IPS-NIHi7 (cell line): Measurements from ENCODE around the gene ABCB6.
"Not testable (repeated sequence)": the region's sequence is repeated elsewhere in the genome, so short reads cannot be mapped to it uniquely, and the experiment has no call there.

Source experiments
- DNase-seq: peaks from one replicate; pipeline ENCODE4 v3.0.0; 2012; ENCODE audit warnings: mixed read lengths; ENCODE audit errors: extremely low spot score

ABCB6 gene

DNA sequence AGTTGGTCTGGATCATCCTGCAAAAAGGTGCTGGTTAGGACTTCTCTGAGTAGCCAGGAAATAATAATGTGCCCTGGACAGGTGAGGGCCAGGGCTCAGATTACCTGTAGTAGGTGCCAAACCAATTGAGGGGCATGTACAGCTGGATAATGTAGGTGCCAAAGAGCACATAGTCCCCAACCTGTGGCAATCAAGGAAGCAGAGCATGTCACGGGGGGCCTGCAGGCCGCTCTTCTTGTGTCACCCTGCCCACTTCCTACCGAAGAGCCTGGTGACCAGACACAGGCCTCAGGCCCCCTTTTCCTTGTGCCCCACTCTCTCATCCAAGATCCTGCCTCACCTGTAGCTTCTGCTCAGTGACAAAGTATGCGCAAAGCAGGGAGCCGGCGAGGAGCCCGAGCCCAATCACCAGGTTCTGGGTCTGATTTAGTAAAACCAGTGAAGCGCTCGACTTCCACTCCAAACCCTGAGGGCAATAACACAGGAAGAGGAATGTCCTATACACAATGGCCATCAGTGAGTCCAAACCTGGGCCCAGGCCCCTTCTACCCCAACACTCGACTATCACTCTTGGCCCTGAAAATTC lies 5.2 kb downstream of the ABCB6 start:
- no peak for DNase-seq

DNA sequence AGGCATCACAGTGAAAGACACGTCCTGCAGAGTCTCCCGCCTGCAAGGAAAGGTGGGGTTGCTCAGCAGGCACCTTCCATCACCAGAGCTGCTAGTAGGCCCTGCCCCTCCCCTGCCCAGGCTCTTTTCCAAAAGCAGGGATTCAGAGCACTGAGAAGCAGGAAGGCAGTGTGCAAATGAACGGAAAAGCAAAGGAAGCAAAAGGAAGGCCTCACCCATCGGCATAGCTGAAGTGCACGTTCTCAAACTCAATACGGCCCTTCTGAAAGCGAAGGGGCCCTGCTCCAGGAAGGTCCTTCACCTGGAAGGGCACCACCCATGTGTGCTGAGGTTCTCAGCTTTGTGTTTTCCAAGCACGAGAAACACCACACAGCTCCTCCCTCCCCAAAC lies 5.7 kb downstream of the ABCB6 start:
- DNase-seq, result no peak

DNA sequence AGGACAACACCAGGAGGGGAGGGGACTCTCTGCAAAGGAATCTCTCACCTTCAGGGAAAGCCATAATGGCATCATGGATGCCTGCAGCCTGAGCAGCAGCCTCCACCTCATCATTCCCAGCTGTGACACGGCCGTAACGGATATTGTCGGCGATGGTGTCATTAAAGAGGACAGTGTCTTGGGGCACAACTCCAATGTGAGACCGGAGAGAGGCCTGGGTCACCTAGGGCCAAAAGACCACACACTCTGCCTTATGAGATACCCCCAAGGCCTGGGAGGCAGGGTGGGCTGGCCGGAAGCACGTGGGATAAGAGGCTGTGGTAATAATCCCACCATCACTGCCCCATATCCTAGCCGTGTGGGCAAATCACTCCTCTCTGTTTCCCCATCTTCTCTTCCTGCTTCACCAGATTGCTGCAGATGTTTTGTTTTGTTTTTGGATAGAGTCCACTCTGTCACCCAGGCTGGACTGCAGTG lies 7.8 kb downstream of the ABCB6 start:
- no peak for DNase-seq

DNA sequence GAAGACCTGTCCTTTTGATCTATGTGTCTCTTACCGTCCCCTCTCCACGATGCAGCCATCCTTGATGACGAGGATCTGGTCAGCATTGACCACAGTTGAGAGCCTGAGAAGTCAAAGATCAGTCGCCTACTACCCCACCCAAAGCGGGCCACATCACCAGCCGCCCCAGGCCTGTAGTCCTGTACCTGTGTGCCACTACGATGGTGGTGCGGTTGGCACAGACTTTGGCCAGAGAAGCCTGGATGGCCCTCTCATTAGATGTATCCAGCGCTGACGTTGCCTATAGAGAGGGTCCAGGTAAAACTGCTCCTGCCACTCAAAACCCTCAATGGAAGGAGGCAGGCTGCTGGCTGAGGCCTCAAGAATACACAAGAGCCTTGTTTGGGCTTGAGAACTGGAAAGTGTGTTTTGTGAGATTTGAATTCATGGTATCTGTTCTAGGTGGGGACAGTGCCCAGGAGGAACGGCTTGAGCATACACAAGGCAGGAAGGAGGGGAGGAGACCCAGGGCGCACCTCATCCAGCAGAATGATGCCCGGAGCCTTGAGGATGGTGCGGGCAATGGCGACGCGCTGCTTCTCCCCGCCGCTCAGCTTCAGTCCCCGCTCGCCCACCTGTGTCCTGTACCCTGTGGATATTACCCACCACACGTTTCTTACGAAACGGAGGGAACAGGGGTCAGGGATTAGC lies 8.4 kb downstream of the ABCB6 start:
- no peak for DNase-seq

DNA sequence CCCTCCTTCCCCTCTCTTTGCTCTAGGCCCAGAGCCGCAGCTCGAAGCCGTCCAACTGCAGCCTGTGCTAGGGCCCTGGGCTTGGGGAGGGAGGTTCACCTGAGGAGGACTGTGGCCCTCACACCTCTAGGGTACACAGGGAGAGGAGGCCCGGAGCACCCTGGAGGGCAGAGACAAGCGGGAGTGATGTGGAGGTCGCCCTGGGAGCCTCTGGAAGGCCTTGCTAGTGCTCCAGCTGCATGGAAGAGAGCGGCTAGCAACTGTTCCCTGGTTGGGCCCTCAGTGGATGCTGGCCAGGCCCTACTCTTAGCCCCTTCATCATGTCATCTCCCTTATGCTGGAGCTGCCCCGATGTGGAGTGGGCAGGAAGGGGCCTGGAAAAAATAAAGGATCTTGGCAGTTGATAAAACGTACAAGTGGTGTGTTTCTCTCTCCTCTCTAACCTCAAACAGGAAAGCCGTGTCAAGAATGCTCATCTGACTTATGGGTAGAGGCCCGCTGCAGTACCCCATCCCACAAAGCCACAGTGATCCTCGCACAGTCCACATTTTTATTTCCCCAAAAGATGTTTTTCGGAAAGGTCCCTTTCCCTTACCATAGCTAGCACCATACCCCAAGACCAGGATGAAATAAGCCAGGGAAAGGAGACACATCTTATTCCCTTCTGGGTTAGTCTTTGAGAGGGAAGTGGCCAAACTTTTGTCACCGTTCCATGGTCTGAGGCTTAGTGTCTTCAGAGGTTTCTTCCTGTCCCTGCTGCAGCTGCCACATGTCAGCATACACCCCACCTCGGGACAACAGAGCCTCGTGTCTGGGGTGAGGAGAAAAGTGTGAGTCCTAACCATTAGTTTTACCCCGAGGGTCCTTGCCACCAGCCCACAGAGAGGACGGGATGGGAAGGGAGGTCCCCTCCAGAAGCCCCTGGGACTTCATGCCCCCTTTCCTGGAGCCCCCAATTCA lies 9.2 kb downstream of the ABCB6 start:
- DNase-seq, result no peak

DNA sequence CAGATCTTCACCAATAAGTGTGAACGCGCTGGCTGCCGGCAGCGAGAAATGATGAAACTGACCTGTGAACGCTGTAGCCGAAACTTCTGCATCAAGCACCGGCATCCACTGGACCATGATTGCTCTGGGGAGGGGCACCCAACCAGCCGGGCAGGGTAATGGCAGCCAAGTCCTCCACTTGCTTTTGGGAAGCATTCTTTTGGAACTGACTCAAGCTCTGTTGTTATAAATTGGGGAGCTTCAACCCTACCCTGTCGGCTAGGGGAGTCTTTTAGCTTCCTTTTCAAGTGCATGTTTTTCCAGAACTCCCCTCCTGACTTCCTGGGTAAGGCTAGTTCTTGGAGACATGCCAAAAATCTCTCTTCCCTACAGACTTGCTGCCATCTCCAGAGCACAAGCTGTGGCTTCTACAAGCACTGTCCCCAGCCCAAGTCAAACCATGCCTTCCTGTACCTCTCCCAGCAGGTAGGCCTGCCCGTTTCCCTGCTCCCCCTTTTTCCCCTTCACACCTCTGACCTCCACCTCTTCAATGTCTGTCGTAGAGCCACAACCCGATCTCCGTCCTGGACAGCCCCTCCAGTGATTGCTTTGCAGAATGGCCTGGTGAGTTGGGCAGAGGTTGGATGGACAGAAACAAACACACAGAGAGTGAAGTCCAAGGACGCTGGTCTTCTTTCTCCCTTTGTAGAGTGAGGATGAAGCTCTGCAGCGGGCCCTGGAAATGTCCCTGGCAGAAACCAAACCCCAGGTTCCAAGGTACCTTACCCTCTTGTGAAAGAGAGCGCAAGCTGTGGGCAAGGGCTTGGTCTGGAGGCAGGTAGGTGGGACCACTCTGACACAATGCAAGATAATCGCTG lies 10.6 kb downstream of the ABCB6 start:
- no peak for DNase-seq

DNA sequence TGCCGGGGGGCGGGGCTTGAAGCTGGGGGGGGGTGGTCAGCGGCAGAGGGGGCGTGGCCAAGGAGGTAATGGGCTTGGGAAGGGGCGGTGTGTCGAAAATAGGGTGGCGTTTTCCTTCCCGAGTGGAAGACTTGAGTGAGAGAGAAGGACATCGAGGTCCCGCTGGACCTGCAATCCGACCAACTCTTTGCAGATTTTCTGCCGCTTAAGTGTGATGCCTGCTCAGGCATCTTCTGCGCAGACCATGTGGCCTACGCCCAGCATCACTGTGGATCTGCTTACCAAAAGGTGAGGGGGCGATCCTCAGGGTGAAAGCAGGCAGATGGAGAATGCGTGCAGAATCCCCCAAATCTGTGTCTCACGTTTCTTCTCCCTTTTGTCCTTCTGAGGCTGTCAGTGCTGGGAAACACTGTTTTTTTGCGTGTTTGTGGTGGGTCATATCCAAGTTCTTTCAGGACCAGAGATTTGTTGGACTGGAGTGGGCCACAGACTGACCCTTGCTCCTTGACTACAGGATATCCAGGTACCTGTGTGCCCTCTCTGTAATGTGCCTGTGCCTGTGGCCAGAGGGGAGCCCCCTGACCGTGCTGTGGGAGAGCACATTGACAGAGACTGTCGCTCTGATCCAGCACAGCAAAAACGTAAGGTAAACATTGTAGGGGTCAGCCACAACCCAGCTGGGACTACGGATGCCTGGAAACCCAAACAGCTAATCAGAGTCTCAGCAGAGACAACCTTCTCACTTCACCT lies 11.4 kb downstream of the ABCB6 start:
- peak; percentile 19 for DNase-seq

DNA sequence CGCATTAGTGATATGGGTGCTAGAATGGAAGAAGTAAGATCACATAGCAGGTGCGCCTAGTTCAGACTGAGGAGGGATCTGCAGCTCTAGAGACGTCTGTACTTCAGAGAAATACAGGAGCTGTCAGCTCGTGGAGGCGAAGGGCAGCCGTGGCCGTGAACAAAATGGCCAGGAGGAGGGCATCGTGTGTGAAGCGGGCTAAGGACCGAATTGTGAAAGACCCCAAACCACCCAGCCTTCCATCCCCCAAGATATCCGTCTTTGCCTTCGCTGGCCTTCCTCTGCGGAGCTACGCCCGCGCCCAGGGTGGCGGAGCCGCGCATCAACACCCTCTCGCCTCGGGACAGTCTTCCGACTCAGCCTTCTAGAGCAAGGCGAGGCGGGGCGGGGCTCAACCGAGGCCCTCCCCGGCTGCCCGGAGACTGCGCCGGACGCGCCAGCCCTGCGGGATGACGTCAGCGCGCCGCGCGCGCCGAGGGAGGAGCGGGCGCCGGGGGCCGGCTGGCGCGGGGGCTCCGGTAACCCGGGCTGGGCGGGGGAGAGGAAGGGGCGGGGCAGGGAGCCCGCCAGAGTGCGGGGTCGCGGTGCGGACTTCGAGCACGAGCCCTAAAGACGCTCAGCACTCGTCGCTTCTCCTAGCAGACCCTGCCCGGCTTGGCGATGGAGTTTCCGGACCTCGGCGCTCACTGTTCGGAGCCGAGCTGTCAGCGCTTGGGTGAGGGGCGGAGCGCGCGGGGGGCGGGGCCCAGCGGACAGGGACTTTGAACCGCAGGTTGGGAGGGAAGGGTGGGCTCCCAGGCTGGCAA lies 12.2 kb downstream of the ABCB6 start, which contains the start of gene ZFAND2B:
ZFAND2B (plus strand) TSS at position 455 of the 806 bp plus-strand sequence; CDS start at position 661, 206 bp downstream.
- DNase-seq, result peak; percentile 99

DNA sequence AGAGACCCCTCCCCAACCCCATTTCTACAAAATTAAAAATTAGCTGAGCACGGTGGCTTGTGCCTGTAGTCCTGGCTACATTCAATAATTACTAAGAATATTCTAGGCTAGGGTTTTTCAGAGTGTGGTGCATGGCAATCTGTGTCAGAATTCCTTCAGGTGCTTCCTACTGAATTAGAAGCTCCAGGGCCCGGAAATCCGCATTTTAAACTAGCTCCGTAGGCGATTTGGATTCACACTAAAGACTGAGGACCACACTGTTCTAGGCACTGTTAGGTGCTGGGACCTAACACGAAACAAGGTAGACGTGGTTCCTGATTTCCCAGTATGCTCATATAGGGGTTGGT lies 12.8 kb downstream of the ABCB6 start:
- no peak for DNase-seq

DNA sequence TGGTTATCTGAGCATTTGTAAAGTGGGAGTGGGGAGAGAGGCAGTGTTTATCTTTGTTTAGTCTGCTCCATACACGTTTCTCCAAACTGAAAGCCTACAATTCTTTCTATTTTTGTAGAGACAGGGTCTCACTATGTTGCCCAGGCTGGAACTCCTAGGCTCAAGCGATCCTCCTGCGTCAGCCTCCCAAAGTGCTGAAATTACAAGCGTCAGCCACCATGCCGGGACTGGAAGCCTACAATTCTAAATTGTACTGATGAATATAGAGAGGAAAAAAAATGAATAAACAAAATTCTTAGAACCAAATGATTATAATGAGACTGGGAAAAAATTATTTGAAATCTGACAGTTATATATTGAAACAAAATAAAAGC lies 13.6 kb downstream of the ABCB6 start:
- DNase-seq, result no peak

DNA sequence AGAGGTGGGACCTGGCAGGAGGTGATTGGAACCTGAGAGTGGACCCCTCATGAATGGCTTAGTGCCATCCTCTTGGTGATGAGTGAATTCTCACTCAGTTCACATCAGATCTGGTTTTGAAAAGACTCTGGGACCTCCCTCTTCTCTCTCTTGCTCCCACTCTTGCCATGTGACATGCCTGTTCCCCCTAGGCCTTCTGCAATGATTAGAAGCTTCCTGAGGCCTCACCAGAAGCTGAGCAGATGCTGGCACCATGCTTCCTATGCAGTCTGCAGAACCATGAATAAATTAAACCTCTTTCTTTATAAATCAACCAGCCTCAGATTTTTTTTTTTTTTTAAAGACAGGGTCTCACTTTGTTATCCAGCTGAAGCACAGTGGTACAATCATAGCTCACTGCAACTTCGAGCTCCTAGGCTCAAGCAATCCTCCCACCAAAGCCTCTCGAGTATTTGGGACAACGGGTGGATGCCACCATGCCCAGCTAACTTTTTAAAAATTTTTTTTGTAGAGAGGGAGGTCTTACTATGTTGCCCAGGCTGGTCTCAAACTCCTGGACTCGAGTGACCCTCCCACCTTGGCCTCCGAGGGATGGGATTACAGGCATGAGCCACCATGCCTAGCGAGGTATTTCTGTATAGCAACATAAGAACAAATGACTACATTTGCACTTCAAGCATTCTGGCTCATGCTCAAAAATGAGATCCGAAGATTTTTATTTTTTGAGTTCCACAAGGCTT lies 14.2 kb downstream of the ABCB6 start:
- no peak for DNase-seq

DNA sequence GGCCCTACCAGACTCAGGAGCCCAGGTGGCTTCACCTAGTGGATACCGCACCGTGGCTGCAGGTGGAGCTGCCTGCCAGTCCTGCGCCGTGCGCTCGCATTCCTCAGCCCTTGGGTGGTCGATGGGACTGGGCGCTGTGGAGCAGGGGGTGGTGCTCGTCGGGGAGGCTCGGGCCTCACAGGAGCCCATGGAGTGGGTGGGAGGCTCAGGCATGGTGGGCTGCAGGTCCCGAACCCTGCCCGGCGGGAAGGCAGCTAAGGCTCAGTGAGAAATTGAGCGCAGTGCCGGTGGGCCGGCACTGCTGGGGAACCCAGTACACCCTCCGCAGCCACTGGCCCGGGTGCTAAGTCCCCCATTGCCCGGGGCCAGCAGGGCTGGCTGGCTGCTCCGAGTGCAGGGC lies 17.4 kb downstream of the ABCB6 start:
- not testable (repeated sequence) for DNase-seq

DNA sequence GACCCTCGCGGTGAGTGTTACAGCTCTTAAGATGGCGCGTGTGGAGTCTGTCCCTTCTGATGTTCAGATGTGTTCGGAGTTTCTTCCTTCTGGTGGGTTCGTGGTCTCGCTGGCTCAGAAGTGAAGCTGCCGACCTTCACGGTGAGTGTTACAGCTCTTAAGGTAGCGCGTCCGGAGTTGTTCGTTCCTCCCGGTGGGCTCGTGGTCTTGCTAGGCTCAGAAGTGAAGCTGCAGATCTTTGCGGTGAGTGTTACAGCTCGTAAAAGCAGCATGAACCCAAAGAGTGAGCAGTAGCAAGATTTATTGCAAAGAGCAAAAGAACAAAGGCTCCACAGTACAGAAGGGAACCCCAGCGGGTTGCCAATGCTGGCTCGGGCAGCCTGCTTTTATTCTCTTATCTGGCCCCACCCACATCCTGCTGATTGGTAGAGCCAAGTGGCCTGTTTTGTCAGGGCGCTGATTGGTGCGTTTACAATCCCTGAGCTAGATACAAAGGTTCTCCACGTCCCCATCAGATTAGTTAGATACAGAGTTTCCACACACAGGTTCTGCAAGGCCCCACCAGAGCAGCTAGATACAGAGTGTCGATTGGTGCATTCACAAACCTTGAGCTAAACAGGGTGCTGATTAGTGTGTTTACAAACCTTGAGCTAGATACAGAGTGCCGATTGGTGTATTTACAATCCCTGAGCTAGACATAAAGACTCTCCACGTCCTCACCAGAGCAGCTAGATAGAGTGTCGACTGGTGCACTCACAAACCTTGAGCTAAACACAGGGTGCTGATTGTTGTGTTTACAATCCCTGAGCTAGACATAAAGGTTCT lies 18.0 kb downstream of the ABCB6 start:
- DNase-seq, result not testable (repeated sequence)

DNA sequence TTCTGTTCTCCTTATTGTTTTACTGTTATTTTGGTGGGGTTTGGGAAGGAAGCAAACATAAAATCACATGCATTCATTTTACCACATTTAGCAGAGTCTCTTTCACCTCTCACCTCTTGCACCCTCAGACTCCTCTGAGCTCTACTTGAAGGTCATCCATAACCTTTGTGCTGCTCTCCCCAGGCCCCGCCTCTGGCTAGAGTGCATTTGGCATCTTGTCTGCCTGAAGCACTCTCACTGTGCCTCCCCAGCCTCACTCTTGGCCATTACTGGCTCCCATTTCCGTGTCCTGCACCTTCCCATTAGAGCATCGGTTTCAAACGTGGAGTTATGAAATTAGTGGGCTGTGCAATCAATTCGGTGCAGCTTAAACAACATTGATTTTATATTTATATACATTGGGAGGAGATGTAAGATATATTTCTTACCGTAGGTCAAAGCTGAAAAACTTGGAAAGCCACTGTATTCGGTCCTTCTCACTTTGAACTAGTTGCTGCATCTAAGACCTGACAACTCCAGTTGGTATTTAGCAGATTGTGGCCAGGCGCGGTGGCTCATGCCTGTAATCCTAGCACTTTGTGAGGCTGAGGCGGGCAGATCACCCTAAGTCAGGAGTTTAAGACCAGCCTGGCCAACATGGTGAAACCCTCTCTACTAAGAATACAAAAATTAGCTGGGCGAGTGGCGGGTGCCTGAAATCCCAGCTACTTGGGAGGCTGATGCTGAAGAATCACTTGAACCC lies 19.1 kb downstream of the ABCB6 start:
- DNase-seq, result no peak

DNA sequence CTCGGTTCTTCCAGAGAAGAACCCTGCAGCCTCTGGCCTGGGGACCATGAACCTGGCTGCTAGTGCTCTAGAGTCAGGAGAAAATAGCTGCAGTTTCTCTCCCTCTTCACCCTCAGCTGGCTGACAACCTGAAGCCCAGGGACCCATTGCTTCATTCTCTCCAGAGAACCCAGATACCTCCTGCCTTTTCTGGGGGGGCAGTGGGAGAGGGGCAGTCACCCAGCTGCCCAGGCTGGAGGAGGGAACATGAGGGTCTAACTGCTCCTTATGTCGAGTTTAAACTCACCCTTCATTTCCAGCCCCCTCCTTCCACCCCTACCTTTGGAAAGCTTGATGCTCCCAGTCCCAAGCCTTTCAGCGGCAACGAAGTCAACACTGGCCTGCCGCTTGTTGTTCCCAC lies 19.8 kb downstream of the ABCB6 start:
- DNase-seq, result no peak

DNA sequence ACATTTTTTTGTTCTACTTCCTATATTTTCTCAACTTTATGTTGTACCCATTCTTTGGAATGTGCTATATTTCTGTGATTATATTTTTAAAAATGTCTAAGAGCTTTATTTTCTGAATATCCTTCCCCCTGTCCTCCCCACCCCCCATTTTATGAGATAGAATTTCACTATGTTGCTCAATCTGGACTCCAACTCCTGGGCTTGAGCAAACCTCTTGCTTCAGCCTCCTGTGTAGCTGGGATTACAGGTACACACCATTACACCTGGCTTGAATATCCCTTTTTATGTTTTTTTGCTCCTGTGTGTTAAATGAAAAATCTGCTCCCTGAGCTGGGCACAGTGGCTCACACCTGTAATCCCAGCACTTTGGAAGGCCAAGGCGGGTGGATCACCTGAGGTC lies 21.4 kb downstream of the ABCB6 start:
- DNase-seq, result no peak

DNA sequence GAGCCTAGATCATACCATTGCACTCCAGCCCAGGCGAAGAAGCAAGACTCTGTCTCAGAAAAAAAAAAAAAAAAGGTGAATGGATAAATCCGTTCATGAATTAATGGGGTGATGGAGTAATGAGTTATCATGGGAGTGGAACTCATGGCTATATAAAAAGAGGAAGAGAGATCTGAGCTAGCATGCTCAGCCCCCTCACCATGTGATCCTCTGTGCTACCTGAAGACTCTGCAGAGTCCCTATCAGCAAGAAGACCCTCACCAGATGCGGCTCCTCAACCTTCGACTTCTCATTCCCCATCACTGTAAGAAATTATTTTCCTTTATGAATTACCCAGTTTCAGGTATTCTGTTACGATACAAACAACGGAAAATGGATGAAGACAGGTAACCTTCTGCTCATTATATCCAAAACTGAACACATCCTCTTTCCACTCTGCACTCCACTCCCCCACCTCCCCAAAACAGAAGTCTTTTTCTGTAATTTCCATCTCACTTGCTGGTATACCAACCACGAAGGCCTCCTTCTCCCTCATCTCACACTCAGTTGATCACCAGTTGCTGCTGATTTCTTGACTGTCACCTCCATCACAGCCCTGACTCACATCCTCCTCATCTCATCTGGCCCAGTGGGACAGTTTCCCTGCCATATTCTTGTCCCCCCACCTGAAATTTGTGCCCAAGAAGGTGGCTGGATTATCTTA lies 31.9 kb downstream of the ABCB6 start:
- no peak for DNase-seq
